Activated CD4-positive, alpha-beta memory T cell treated with anti-CD3 and anti-CD28 coated beads for 36 hours (primary cell): Measurements from ENCODE around the gene OTOS. TPM values are rescaled to one million over a fixed set of nuclear protein-coding genes. Genes with fewer than 3 reads are reported as not detected.

Experiments
- CTCF ChIA-PET: fragments of 350-600 bp; sonication (Branson Sonifier 250); formaldehyde crosslinking; loops from one replicate; lab custom pipeline; 2021; ENCODE audit warnings: antibody characterized with exemption, inconsistent platforms; lab: Charles Lee
- POLR2A ChIA-PET: fragments of 350-600 bp; sonication (Branson Sonifier 250); formaldehyde crosslinking; loops from one replicate; lab custom pipeline; 2021; ENCODE audit warnings: antibody characterized with exemption; lab: Charles Lee
- DNase-seq: peaks from one replicate; pipeline ENCODE4 v3.0.0-alpha.2; 2020
- H3K27ac Mint-ChIP-seq: one replicate; pipeline ENCODE4 v1.8.0; 2021; ENCODE audit warnings: mixed read lengths
- H3K27me3 Mint-ChIP-seq: one replicate; pipeline ENCODE4 v1.8.0; 2021; ENCODE audit warnings: mixed read lengths
- H3K36me3 Mint-ChIP-seq: one replicate; pipeline ENCODE4 v1.8.0; 2021; ENCODE audit warnings: mixed read lengths
- H3K4me1 Mint-ChIP-seq: one replicate; pipeline ENCODE4 v1.8.0; 2021; ENCODE audit warnings: low read depth, mixed read lengths
- H3K4me3 Mint-ChIP-seq: one replicate; pipeline ENCODE4 v1.8.0; 2021; ENCODE audit warnings: mild to moderate bottlenecking, mixed read lengths
- H3K9me3 Mint-ChIP-seq: one replicate; pipeline ENCODE4 v1.8.0; 2021; ENCODE audit warnings: mixed read lengths
- intact Hi-C: fragments of 100-400 bp; cut with micrococcal nuclease; formaldehyde crosslinking; loops from one replicate; pipeline ENCODE4 v1.15.1; 2023
- total RNA-seq, 2 experiments: library from RNA; stranded (reverse); gene quantifications; one replicate each; pipeline ENCODE4 v1.2.3, GENCODE V29; 2021

The OTOS gene
- total RNA-seq, 2 experiments from 2014 or later = not detected

DNA sequence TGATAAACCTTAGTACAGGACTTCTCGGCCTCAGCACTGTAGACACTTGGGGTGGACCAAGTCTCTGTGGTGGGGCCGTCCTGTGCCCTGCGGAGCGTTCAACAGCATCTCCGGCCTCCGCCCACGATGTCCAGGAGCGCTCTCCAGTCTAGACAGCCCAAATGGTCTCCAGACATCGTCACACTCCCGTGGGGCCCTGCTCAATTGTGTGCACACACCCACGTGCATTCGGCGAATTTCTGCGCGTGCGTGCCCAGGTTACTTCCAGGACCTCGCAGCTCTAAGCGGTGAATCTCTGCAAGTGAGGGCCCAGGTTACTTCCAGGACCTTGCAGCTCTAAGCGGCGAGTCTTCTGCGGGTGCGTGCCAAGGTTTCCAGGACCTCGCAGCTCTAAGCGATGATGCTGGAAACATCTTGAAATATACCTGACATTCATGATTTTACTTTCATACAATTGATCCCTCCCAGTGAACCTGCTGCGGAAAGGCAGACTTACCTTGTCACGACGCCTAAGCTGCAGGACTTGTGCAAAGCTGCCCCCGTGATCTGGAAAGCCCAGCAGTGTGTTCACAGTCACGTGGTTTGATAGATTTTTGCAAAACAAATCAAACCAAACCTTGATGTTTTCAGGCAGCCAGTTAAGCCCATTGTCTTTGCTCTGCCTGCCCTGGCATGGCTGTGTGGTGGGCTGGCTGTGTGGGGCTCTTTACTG is 16.1 kb upstream of the OTOS start:
- POLR2A ChIA-PET = no interaction called here
- H3K4me3 Mint-ChIP-seq = no peak overlapping the region
- no peak for DNase-seq
- H3K36me3 Mint-ChIP-seq = no peaks in the 10 kb centered on the region
- CTCF ChIA-PET = no interaction called here
- peaks cover 8% of the 10 kb centered on the region for H3K27me3 Mint-ChIP-seq
- intact Hi-C loops = no loop called here
- H3K27ac Mint-ChIP-seq = no peak overlapping the region
- H3K4me1 Mint-ChIP-seq = no peaks in the 10 kb centered on the region
- H3K9me3 Mint-ChIP-seq = peaks cover 2% of the 10 kb centered on the region

DNA sequence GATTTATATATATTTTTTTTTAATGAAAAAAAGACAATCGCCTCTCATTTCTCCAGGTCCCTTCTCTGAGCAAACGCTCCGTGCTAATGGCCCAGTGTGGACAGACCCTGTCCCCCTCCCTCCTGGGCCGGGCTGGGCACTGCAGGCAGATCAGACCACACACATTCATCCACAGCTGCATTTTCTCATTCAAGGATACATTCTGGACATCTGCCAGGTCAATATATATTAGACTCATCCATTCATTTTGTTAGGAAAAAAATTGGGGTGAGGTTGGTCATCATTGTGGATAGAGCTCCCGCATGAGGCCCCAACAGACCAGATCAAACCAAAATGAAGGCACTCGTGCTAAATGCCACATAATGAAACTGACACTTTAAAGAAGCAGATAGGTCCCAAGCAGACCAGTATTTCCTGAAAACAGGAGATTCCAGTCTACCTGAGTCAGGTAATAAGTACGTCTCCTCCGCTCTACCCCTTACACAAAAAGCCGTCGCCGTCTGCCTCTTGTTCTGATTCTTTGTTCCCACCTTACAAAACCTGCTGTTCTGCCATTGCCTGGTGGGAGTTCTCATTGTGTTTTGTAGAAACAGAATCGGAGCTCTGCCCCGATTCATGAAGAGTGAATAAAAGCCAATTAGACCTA is 15.4 kb upstream of the OTOS start:
- no peaks in the 10 kb centered on the region for H3K36me3 Mint-ChIP-seq
- H3K9me3 Mint-ChIP-seq = peaks cover 2% of the 10 kb centered on the region
- no peaks in the 10 kb centered on the region for H3K4me1 Mint-ChIP-seq
- intact Hi-C loops = no loop called here
- H3K4me3 Mint-ChIP-seq = no peak overlapping the region
- no peak overlapping the region for H3K27ac Mint-ChIP-seq
- ChIA-PET CTCF (no interaction called here), POLR2A (no interaction called here)
- peaks cover 9% of the 10 kb centered on the region for H3K27me3 Mint-ChIP-seq
- DNase-seq = no peak

DNA sequence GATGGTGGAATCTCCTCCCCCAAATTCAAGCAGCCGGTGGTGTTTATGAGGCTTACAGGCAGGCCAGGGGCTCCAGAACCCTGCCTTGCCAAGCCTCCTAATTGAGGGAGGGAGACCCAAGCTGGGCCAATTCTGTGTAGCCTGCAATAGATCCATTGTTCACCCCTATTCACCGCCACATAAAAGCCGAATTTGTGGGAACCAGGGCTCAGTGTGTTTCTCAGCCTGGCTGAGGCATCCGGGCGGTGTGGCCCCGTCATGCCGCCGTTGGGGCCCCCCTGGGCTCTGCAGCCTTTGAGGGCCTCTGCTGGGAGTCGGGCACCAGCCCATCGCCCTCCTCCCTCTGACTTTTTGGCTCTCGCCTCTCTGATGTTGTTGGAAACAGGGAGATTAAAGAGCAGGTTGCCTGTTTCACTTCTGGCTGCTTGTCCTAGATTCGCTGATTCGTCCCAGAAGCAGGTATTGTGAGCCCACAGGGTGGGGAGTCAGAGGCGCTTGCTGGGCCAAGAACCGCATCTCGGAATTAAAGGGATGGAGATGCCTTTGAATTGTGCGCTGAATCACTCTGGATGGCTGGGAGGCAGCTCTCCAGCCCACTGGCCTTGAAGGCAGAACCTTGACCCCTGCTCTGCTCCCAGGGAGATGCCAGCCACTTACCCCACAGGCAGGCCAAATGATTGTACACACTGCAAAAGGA is 14.7 kb upstream of the OTOS start:
- POLR2A ChIA-PET = no interaction called here
- no peak for DNase-seq
- CTCF ChIA-PET = no interaction called here
- Mint-ChIP-seq H3K9me3 (peaks cover 2% of the 10 kb centered on the region), H3K27ac (no peak overlapping the region), H3K27me3 (peaks cover 9% of the 10 kb centered on the region), H3K36me3 (no peaks in the 10 kb centered on the region), H3K4me3 (no peak overlapping the region), H3K4me1 (no peaks in the 10 kb centered on the region)
- intact Hi-C loops = no loop called here

DNA sequence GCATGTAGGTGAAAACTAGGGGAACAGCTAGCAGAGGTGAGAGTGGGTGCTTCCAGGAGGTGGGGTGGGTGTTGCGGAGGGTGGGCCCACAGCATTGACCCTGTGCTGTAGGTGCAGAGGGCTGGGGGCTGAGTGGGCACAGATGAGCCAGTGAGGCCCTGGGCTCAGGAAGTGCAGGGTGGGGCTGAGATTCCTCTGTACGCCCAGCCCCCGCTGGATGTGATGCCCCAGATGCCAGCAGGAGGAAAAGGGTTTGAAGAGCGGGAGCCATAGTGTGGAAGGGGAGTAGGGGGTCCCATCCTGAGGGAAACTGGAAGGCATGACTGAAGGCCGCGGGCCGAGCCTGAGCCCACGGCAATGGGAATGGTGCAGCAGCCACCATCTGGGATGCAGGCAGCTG is 14.1 kb upstream of the OTOS start:
- CTCF ChIA-PET = no interaction called here
- DNase-seq = no peak
- Mint-ChIP-seq H3K9me3 (peaks cover 2% of the 10 kb centered on the region), H3K4me1 (no peaks in the 10 kb centered on the region), H3K27ac (no peak overlapping the region), H3K27me3 (peaks cover 11% of the 10 kb centered on the region), H3K4me3 (no peak overlapping the region), H3K36me3 (no peaks in the 10 kb centered on the region)
- intact Hi-C loops = no loop called here
- POLR2A ChIA-PET = no interaction called here

DNA sequence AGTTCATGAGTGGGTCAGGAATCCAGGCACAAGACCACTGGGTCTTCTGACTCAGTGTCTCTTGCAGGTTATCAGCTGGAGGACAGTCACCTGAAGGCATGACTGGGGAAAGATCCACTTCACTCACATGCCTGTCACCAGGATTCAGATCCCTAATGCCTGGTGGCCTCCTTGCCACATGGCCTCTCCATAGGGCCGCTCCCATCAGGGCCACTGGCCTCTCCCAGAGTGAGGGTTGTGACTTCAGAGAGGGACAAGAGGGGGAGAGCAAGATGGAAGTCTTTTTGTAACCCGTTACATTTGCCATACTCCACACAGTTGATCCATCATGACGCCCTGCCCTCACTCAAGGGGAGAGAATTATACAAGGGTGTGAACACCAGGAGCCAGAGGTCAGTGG is 13.0 kb upstream of the OTOS start:
- Mint-ChIP-seq H3K27me3 (peaks cover 11% of the 10 kb centered on the region), H3K27ac (no peak overlapping the region), H3K9me3 (peaks cover 2% of the 10 kb centered on the region), H3K4me1 (no peaks in the 10 kb centered on the region), H3K4me3 (no peak overlapping the region), H3K36me3 (no peaks in the 10 kb centered on the region)
- ChIA-PET POLR2A (no interaction called here), CTCF (no interaction called here)
- no peak for DNase-seq
- intact Hi-C loops = no loop called here

DNA sequence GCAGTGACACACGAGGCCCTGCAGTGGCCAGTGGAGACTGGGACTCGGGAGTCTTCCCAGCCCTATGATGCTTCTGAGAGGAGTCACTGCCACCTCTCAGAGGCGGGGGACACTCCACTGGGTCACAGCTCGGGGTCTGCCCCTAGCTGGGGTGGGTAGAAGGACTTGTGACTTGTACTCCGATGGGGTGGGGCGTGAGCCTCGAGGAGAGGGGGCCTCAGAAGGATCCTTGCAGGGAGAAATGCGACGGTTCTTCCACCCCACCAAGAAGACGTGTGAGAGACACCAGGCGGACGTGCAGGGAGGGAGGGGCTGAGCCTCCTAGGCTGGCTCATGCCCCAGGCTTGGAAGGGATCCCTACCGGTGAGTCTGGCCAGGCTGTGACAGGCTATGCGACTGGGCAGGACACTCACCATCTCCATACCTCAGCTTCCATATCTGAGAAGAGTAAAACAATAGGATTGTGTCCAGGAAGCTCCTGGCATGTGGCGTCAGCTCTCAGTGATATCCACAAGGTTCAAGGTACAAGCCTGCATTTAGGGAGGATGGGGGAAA is 11.1 kb upstream of the OTOS start:
- CTCF ChIA-PET = interaction anchor here (0.6 to 1.2 kb wide), 4 partner anchors 8 to 279 kb away, joined by 3 to 4 read pairs (median 3); no protein-coding TSS in a partner anchor
- no peak for DNase-seq
- peaks cover 11% of the 10 kb centered on the region for H3K27me3 Mint-ChIP-seq
- no peak overlapping the region for H3K4me3 Mint-ChIP-seq
- POLR2A ChIA-PET = no interaction called here
- no peak overlapping the region for H3K27ac Mint-ChIP-seq
- H3K9me3 Mint-ChIP-seq = peaks cover 7% of the 10 kb centered on the region
- intact Hi-C loops = no loop called here
- no peaks in the 10 kb centered on the region for H3K36me3 Mint-ChIP-seq
- no peaks in the 10 kb centered on the region for H3K4me1 Mint-ChIP-seq

DNA sequence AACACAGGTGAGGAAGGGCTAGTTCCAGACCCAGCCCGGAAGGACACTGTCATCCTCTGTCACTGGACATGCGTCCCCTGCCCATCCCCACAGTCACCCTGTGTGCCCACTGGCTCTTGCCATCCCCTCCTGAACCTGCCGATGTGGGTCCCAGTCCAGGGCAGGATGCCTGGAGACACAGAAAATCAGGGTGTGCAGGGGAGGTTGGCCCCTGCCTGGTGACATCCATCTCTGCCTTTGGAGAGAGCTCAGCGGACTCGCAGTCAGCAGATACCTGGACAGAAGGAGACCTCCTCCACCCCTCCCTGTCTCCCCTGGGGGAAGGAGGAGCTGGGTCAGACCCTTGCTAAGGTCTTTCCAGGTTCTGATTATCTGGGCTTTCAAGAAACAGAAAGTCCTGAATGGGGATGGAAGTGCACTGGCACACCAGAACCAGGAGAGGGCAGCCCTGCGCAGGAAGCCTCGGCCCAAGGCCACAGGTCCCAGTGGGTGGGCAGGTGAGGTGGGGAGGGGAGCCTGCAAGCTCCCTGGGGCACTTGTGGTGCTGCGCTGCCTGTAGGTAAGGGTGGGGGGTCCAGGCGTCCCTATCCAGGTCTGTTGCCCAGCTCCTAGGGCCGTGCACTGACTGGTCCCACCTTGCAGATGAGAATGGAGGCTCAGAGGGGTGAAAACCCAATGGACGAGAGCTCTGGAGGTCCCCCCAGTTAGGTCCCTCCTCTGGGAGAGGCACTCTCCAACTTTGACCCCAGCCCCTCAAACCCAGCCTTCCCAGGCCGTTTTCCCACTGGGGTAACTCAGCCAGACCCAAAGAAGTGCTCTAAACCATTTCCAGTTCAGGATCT is 9.7 kb upstream of the OTOS start:
- H3K36me3 Mint-ChIP-seq = no peaks in the 10 kb centered on the region
- H3K4me1 Mint-ChIP-seq = no peaks in the 10 kb centered on the region
- POLR2A ChIA-PET = no interaction called here
- intact Hi-C loops = loop anchor here (1.0 kb wide), 1 partner anchor 288 kb away; no protein-coding TSS in a partner anchor
- H3K9me3 Mint-ChIP-seq = peaks cover 7% of the 10 kb centered on the region
- peak; percentile 45 for DNase-seq
- H3K4me3 Mint-ChIP-seq = no peak overlapping the region
- H3K27me3 Mint-ChIP-seq = peaks cover 11% of the 10 kb centered on the region
- no peak overlapping the region for H3K27ac Mint-ChIP-seq
- CTCF ChIA-PET = interaction anchor here (0.7 to 1.5 kb wide), 5 partner anchors 20 to 91 kb away, joined by 3 to 6 read pairs (median 4); no protein-coding TSS in a partner anchor

DNA sequence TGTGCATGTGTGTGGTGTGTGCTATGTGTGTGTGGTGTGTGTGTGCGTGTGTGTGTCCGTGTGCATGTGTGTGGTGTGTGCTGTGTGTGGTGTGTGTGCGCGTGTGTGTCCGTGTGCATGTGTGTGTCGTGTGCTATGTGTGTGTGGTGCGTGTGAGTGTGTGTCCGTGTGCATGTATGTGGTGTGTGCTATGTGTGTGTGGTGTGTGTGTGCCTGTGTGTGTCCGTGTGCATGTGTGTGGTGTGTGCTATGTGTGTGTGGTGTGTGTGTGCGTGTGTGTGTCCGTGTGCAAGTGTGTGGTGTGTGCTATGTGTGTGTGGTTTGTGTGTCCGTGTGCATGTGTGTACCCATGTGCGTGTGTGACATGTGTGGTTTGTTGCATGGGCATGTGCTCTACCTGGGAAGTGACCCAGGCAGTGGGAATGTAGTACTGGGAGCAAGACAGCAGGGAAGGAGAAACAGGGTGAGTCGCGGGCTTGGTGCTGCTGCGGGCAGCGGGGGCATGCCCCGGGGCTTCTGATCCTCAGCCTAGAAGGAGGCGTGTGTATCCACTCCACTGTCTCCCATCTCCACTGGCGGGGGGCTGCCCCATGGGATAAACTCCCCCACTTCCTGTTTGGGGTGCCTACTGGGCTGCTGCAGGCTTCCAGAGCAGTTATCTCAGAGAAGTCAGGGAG is 7.6 kb upstream of the OTOS start:
- H3K27me3 Mint-ChIP-seq = peaks cover 11% of the 10 kb centered on the region
- peaks cover 7% of the 10 kb centered on the region for H3K9me3 Mint-ChIP-seq
- DNase-seq = no peak
- H3K4me3 Mint-ChIP-seq = no peak overlapping the region
- ChIA-PET POLR2A (no interaction called here), CTCF (no interaction called here)
- H3K27ac Mint-ChIP-seq = no peak overlapping the region
- no peaks in the 10 kb centered on the region for H3K4me1 Mint-ChIP-seq
- intact Hi-C loops = no loop called here
- H3K36me3 Mint-ChIP-seq = no peaks in the 10 kb centered on the region

DNA sequence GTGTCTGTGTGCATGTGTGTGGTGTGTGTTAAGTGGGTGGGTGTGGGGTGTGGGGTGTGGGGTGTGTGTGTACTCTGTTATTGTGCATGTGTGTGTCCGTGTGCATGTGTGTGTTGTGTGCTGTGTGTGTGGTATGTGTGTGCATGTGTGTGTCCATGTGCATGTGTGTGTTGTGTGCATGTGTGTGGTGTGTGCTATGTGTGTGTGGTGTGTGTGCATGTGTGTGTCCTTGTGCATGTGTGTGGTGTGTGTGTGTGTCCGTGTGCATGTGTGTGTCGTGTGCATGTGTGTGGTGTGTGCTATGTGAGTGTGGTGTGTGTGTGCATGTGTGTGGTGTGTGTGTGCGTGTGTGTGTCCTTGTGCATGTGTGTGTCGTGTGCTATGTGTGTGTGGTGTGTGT is 6.9 kb upstream of the OTOS start:
- peaks cover 14% of the 10 kb centered on the region for H3K27me3 Mint-ChIP-seq
- no peak for DNase-seq
- no peaks in the 10 kb centered on the region for H3K4me1 Mint-ChIP-seq
- POLR2A ChIA-PET = no interaction called here
- peak overlapping the region; percentile 49 for H3K27ac Mint-ChIP-seq
- CTCF ChIA-PET = no interaction called here
- H3K36me3 Mint-ChIP-seq = no peaks in the 10 kb centered on the region
- intact Hi-C loops = no loop called here
- peaks cover 5% of the 10 kb centered on the region for H3K9me3 Mint-ChIP-seq
- H3K4me3 Mint-ChIP-seq = no peak overlapping the region

DNA sequence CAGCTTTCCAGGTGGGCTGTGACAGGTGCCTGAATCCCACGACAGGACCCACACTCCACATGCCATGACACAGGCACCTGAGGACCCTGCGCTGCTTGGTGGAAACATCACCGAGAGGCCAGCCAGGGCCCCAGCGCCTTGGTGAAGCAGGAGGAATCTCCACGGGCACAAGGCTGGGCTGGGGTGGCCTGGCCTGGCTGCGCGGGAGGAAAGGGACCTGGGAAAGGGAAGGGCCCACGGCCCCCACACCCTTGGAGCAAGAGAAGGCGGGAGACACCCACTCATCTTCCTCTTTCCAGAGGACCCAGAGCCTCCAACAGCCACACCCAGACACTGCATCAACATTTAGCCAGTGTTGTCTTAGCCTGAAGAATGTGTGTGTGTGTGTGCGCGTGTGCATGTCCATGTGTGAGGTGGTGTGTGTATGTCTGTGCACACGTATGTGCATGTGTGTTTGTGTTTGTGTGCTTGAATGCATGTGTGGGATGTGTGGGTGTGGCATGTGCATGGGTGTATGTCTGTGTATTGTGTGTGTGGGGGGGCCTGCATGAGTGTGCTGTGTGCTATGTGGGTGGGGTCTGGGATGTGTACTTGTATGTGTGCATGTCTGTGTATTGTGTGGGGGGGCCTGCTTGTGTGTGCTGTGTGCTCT is 6.3 kb upstream of the OTOS start:
- ChIA-PET CTCF (interaction anchor here (9.5 kb wide), 1 partner anchor 87 kb away, joined by 172 read pairs; no protein-coding TSS in a partner anchor), POLR2A (no interaction called here)
- H3K4me3 Mint-ChIP-seq = no peak overlapping the region
- H3K4me1 Mint-ChIP-seq = no peaks in the 10 kb centered on the region
- peaks cover 11% of the 10 kb centered on the region for H3K27me3 Mint-ChIP-seq
- intact Hi-C loops = no loop called here
- no peaks in the 10 kb centered on the region for H3K36me3 Mint-ChIP-seq
- peak overlapping the region; percentile 49 for H3K27ac Mint-ChIP-seq
- H3K9me3 Mint-ChIP-seq = peaks cover 5% of the 10 kb centered on the region
- no peak for DNase-seq

DNA sequence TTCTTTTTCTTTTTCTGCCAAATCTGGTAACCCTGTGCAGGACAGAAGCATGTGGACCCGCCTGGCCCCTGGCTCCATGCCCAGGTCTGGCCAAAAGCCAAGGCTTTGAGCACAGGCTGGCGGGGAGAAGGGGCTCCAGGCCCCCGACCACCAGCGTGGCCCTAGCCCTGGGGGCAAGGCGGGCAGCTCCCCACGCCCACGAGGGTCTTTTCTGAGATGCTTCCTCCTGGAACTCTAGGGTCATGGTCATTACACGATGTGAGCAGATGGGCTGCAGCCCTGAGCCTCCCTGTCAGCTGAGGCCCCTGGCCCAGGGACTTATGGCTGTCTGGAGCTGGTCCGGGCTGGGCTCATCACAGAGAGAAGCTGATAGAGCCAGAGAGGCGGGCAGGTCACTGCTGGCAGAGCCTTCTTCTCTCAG is 5.7 kb upstream of the OTOS start:
- CTCF ChIA-PET = interaction anchor here (1.2 to 9.5 kb wide), 4 partner anchors 80 to 124 kb away, joined by 6 to 172 read pairs (median 16); no protein-coding TSS in a partner anchor

More for the DNA sequence above, 5.7 kb upstream of the OTOS start:
- Mint-ChIP-seq H3K4me1 (no peaks in the 10 kb centered on the region), H3K36me3 (no peaks in the 10 kb centered on the region), H3K9me3 (peaks cover 5% of the 10 kb centered on the region), H3K27ac (no peak overlapping the region), H3K4me3 (no peak overlapping the region), H3K27me3 (peaks cover 7% of the 10 kb centered on the region)
- intact Hi-C loops = no loop called here
- POLR2A ChIA-PET = no interaction called here
- no peak for DNase-seq
